KMS-11 (cell line): ENCODE data around the gene TEX9.

Experiments used
- H2AFZ ChIP-seq: fragments of 200-600 bp; sonication (generic); 2 replicates; pipeline ENCODE4 v1.6.1; 2016; ENCODE audit warnings: antibody characterized with exemption, mixed run types, low read depth
- H3K27ac ChIP-seq: fragments of 200-600 bp; sonication (generic); 2 replicates; pipeline ENCODE4 v1.6.1; 2016; ENCODE audit warnings: mild to moderate bottlenecking, mixed run types
- H3K27me3 ChIP-seq: fragments of 200-600 bp; sonication (generic); 2 replicates; pipeline ENCODE4 v1.6.1; 2017; ENCODE audit warnings: mild to moderate bottlenecking, low read depth, mixed run types, moderate library complexity; ENCODE audit not compliant: insufficient read depth
- H3K36me3 ChIP-seq: fragments of 200-600 bp; sonication (generic); 2 replicates; pipeline ENCODE4 v1.6.1; 2017; ENCODE audit warnings: mild to moderate bottlenecking, mixed run types; ENCODE audit not compliant: insufficient read depth
- H3K4me1 ChIP-seq: fragments of 200-600 bp; sonication (generic); 2 replicates; pipeline ENCODE4 v1.6.1; 2016; ENCODE audit warnings: mild to moderate bottlenecking, low read depth, mixed run types; ENCODE audit not compliant: poor library complexity, severe bottlenecking
- H3K4me2 ChIP-seq: fragments of 200-600 bp; sonication (generic); 2 replicates; pipeline ENCODE4 v1.7.0; 2016; ENCODE audit warnings: mild to moderate bottlenecking, mixed run types
- H3K4me3 ChIP-seq: fragments of 200-600 bp; sonication (generic); IDR thresholded peaks from 2 replicates; pipeline ENCODE4 v1.6.1; 2017; ENCODE audit warnings: low read depth, low read length, mixed read lengths; ENCODE audit not compliant: insufficient read depth
- H3K79me2 ChIP-seq: fragments of 200-600 bp; sonication (generic); 2 replicates; pipeline ENCODE4 v1.6.1; 2016; ENCODE audit warnings: low read depth, mixed run types; ENCODE audit not compliant: insufficient read depth
- H3K9ac ChIP-seq: fragments of 200-600 bp; sonication (generic); 2 replicates; pipeline ENCODE4 v1.6.1; 2016; ENCODE audit warnings: mild to moderate bottlenecking, mixed run types
- H4K20me1 ChIP-seq: fragments of 200-600 bp; sonication (generic); 2 replicates; pipeline ENCODE4 v1.6.1; 2016; ENCODE audit warnings: mild to moderate bottlenecking, mixed run types; ENCODE audit not compliant: insufficient read depth
- CTCF ChIP-seq: fragments of 200-600 bp; sonication (generic); conservative IDR thresholded peaks from 2 replicates; pipeline ENCODE4 v1.6.1; 2017; ENCODE audit warnings: low read depth, mild to moderate bottlenecking, antibody characterized with exemption, low read length, moderate library complexity, mixed read lengths

TEX9 gene

GRCh38 chr15:56339594-56339993 lies 25.6 kb upstream of the TEX9 start:
- Histone ChIP-seq H3K9ac (no peak overlapping the region), H3K4me3 (no peak overlapping the region), H4K20me1 (no peaks in the 10 kb centered on the region), H3K36me3 (no peaks in the 10 kb centered on the region), H3K27me3 (no peaks in the 10 kb centered on the region), H3K4me1 (no peaks in the 10 kb centered on the region), H2AFZ (no peak overlapping the region), H3K27ac (no peak overlapping the region), H3K79me2 (no peaks in the 10 kb centered on the region), H3K4me2 (no peak overlapping the region)
- TF ChIP-seq CTCF = no peak

GRCh38 chr15:56341201-56341600 lies 24.0 kb upstream of the TEX9 start:
- H3K27ac ChIP-seq = no peak overlapping the region
- H3K36me3 ChIP-seq = no peaks in the 10 kb centered on the region
- H3K4me1 ChIP-seq = no peaks in the 10 kb centered on the region
- no peak for TF ChIP-seq CTCF
- no peaks in the 10 kb centered on the region for H3K79me2 ChIP-seq
- H3K27me3 ChIP-seq = no peaks in the 10 kb centered on the region
- no peak overlapping the region for H3K4me2 ChIP-seq
- H2AFZ ChIP-seq = no peak overlapping the region
- H3K9ac ChIP-seq = no peak overlapping the region
- no peak overlapping the region for H3K4me3 ChIP-seq
- no peaks in the 10 kb centered on the region for H4K20me1 ChIP-seq

- no peak overlapping the region for H3K9ac ChIP-seq
- no peak overlapping the region for H3K4me2 ChIP-seq
- no peak overlapping the region for H3K27ac ChIP-seq
- H4K20me1 ChIP-seq = no peaks in the 10 kb centered on the region
- no peaks in the 10 kb centered on the region for H3K27me3 ChIP-seq
- no peaks in the 10 kb centered on the region for H3K79me2 ChIP-seq
- no peaks in the 10 kb centered on the region for H3K36me3 ChIP-seq
- no peak overlapping the region for H3K4me3 ChIP-seq
- H2AFZ ChIP-seq = no peak overlapping the region
- no peak for TF ChIP-seq CTCF
- no peaks in the 10 kb centered on the region for H3K4me1 ChIP-seq
Observed at GRCh38 chr15:56342653-56343052, 22.6 kb upstream of the TEX9 start.

- no peaks in the 10 kb centered on the region for H3K36me3 ChIP-seq
- TF ChIP-seq CTCF = no peak
- H3K4me2 ChIP-seq = no peak overlapping the region
- H3K79me2 ChIP-seq = no peaks in the 10 kb centered on the region
- no peaks in the 10 kb centered on the region for H4K20me1 ChIP-seq
- H2AFZ ChIP-seq = no peak overlapping the region
- no peak overlapping the region for H3K4me3 ChIP-seq
- H3K27me3 ChIP-seq = no peaks in the 10 kb centered on the region
- H3K27ac ChIP-seq = no peak overlapping the region
- H3K9ac ChIP-seq = no peak overlapping the region
- H3K4me1 ChIP-seq = no peaks in the 10 kb centered on the region
Observed at GRCh38 chr15:56343879-56344278, 21.3 kb upstream of the TEX9 start.

- no peaks in the 10 kb centered on the region for H3K79me2 ChIP-seq
- no peaks in the 10 kb centered on the region for H3K4me1 ChIP-seq
- H3K27ac ChIP-seq = no peak overlapping the region
- H3K27me3 ChIP-seq = no peaks in the 10 kb centered on the region
- no peak overlapping the region for H3K4me3 ChIP-seq
- no peak overlapping the region for H3K4me2 ChIP-seq
- H2AFZ ChIP-seq = no peak overlapping the region
- no peaks in the 10 kb centered on the region for H3K36me3 ChIP-seq
- TF ChIP-seq CTCF = no peak
- no peak overlapping the region for H3K9ac ChIP-seq
- H4K20me1 ChIP-seq = no peaks in the 10 kb centered on the region
Observed at GRCh38 chr15:56344336-56344735, 20.9 kb upstream of the TEX9 start.
